Measurements from ENCODE around the gene BRMS1L. TPM values are rescaled to one million over a fixed set of nuclear protein-coding genes. Genes with fewer than 3 reads are reported as not detected.
A peak's percentile ranks its signal among the peaks of the same experiment; 100 is the strongest.

The BRMS1L gene
- total and polyA plus RNA-seq, 9 of the 15 experiments (the other 6 are each of a cell fraction or from before 2014, with no cell fraction given): 1.2 to 4.7 (median 3.3) TPM

DNA sequence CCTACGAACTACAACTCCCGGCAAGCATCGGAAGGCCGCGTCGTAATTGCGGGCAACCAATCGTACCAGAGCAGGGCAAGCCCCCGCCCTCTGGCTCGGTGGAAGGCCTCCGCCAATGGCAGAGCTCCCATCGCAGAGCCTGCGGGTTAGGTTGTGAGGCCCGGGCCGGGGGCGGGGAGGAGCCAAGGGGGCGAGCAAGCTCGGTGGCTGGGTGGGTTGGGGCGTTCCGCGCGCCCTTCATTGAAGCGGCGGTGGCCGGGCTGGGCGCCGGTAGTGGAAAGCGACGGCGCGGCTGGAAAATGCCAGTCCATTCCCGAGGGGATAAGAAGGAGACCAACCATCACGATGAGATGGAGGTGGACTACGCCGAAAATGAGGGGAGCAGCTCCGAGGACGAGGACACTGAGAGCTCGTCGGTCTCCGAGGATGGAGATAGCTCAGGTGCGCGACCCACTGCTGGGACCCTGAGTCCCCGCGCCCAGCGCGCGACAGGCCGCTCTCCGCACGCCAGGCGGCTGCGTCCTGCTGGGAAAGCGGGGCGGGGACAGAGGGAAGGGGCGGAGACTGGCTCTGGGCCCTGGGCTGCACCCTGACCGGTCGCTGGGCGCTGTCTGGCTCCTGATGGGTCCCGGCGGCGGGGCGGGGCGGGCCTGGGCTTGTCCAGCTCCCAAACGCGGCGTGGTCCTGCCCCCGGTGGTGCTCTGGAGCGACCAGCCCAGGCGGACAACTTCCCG is at the start of gene BRMS1L (continued):
- TF ChIP-seq, protein P1, sequence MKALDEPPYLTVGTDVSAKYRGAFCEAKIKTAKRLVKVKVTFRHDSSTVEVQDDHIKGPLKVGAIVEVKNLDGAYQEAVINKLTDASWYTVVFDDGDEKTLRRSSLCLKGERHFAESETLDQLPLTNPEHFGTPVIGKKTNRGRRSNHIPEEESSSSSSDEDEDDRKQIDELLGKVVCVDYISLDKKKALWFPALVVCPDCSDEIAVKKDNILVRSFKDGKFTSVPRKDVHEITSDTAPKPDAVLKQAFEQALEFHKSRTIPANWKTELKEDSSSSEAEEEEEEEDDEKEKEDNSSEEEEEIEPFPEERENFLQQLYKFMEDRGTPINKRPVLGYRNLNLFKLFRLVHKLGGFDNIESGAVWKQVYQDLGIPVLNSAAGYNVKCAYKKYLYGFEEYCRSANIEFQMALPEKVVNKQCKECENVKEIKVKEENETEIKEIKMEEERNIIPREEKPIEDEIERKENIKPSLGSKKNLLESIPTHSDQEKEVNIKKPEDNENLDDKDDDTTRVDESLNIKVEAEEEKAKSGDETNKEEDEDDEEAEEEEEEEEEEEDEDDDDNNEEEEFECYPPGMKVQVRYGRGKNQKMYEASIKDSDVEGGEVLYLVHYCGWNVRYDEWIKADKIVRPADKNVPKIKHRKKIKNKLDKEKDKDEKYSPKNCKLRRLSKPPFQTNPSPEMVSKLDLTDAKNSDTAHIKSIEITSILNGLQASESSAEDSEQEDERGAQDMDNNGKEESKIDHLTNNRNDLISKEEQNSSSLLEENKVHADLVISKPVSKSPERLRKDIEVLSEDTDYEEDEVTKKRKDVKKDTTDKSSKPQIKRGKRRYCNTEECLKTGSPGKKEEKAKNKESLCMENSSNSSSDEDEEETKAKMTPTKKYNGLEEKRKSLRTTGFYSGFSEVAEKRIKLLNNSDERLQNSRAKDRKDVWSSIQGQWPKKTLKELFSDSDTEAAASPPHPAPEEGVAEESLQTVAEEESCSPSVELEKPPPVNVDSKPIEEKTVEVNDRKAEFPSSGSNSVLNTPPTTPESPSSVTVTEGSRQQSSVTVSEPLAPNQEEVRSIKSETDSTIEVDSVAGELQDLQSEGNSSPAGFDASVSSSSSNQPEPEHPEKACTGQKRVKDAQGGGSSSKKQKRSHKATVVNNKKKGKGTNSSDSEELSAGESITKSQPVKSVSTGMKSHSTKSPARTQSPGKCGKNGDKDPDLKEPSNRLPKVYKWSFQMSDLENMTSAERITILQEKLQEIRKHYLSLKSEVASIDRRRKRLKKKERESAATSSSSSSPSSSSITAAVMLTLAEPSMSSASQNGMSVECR (CRISPR knock-in tag; IDR thresholded peaks at IDR 0.05): no peak
- TF ChIP-seq ZBTB17 (CRISPR knock-in tag; IDR thresholded peaks at IDR 0.05): no peak
- TF ChIP-seq MXI1 (IDR thresholded peaks at IDR 0.05; ENCODE audit: low read depth, low read length): no peak
- TF ChIP-seq SREBF1 (IDR thresholded peaks at IDR 0.05; ENCODE audit: borderline replicate concordance, low read depth, low read length): no peak
- TF ChIP-seq TGIF2 (CRISPR knock-in tag; IDR thresholded peaks at IDR 0.05): no peak
- TF ChIP-seq MEIS2 (IDR thresholded peaks at IDR 0.05; ENCODE audit: partially characterized antibody): no peak
- TF ChIP-seq, protein P2, sequence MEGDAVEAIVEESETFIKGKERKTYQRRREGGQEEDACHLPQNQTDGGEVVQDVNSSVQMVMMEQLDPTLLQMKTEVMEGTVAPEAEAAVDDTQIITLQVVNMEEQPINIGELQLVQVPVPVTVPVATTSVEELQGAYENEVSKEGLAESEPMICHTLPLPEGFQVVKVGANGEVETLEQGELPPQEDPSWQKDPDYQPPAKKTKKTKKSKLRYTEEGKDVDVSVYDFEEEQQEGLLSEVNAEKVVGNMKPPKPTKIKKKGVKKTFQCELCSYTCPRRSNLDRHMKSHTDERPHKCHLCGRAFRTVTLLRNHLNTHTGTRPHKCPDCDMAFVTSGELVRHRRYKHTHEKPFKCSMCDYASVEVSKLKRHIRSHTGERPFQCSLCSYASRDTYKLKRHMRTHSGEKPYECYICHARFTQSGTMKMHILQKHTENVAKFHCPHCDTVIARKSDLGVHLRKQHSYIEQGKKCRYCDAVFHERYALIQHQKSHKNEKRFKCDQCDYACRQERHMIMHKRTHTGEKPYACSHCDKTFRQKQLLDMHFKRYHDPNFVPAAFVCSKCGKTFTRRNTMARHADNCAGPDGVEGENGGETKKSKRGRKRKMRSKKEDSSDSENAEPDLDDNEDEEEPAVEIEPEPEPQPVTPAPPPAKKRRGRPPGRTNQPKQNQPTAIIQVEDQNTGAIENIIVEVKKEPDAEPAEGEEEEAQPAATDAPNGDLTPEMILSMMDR (IDR thresholded peaks at IDR 0.05 in 2 of 3, conservative IDR thresholded peaks at IDR 0.05 in 1 of 3; ENCODE audit: insufficient read depth in 2 of 3, low read depth in 1 of 3, low read length in 3 of 3): peak in 1 of 3 experiments; percentile 9; a peak in 2 of 6 replicates
- TF ChIP-seq RBM34 (IDR thresholded peaks at IDR 0.05; ENCODE audit: borderline replicate concordance, insufficient read depth, low read length): no peak
- TF ChIP-seq THRAP3 (IDR thresholded peaks at IDR 0.05; ENCODE audit: borderline replicate concordance): no peak
- TF ChIP-seq CHD4 (IDR thresholded peaks at IDR 0.05; ENCODE audit: insufficient read depth, insufficient replicate concordance, low read depth, low read length, poor library complexity, severe bottlenecking): no peak
- no peak for TF ChIP-seq NCOA1 (IDR thresholded peaks at IDR 0.05; ENCODE audit: low read depth)
- TF ChIP-seq, protein P3, sequence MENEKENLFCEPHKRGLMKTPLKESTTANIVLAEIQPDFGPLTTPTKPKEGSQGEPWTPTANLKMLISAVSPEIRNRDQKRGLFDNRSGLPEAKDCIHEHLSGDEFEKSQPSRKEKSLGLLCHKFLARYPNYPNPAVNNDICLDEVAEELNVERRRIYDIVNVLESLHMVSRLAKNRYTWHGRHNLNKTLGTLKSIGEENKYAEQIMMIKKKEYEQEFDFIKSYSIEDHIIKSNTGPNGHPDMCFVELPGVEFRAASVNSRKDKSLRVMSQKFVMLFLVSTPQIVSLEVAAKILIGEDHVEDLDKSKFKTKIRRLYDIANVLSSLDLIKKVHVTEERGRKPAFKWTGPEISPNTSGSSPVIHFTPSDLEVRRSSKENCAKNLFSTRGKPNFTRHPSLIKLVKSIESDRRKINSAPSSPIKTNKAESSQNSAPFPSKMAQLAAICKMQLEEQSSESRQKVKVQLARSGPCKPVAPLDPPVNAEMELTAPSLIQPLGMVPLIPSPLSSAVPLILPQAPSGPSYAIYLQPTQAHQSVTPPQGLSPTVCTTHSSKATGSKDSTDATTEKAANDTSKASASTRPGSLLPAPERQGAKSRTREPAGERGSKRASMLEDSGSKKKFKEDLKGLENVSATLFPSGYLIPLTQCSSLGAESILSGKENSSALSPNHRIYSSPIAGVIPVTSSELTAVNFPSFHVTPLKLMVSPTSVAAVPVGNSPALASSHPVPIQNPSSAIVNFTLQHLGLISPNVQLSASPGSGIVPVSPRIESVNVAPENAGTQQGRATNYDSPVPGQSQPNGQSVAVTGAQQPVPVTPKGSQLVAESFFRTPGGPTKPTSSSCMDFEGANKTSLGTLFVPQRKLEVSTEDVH (IDR thresholded peaks at IDR 0.05; ENCODE audit: low read depth, partially characterized antibody): peak; percentile 3
- TF ChIP-seq MED1 (CRISPR knock-in tag; IDR thresholded peaks at IDR 0.05; ENCODE audit: borderline replicate concordance): no peak
- TF ChIP-seq POLR2G (IDR thresholded peaks at IDR 0.05; ENCODE audit: low read depth, low read length): peak; percentile 91
- TF ChIP-seq ZFP36 (IDR thresholded peaks at IDR 0.05; ENCODE audit: low read depth, low read length, partially characterized antibody): no peak
- TF ChIP-seq MEF2A (IDR thresholded peaks at IDR 0.05; ENCODE audit: control insufficient read depth, low read depth, low read length): no peak
- TF ChIP-seq ZC3H4 (CRISPR knock-in tag; IDR thresholded peaks at IDR 0.05; ENCODE audit: borderline replicate concordance): no peak
- TF ChIP-seq HDAC6 (IDR thresholded peaks at IDR 0.05; ENCODE audit: low read depth, low read length): no peak

All from K562 (cell line).